ENCODE results near the gene OTOGL.

Gene OTOGL

DNA sequence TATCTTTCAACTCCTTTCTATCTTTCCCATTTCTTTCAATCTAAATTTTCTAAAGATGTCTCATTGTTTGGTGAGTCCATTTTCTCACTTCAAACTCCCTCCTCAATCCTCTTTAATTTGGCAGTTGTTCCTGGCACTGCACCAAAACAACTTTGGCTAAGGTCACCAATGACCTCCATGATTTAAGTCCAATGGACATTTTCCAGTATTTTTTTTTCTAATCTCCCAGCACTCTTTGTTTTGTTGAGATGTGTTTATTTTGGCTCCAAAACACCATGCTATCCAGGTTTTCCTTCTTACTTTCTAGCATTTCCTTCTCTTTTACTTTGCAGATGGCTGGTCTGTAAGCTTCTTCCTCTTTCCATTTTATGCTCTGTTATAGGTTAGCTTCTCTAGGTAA is 42.5 kb upstream of the OTOGL start:
- Histone ChIP-seq H3K36me3 (ENCODE audit: low read depth) (no peaks in the 10 kb centered on the region), H3K4me3 (ENCODE audit: severe bottlenecking) (no peak overlapping the region), H3K27ac (ENCODE audit: poor library complexity, severe bottlenecking) (no peak overlapping the region), H3K4me1 (ENCODE audit: insufficient read depth, poor library complexity, severe bottlenecking) (no peaks in the 10 kb centered on the region), H3K9me3 (ENCODE audit: severe bottlenecking) (no peaks in the 10 kb centered on the region), H3K27me3 (ENCODE audit: insufficient read depth, poor library complexity, severe bottlenecking) (no peaks in the 10 kb centered on the region)
- no peak for DNase-seq (ENCODE audit: low spot score)
- TF ChIP-seq, protein P1, sequence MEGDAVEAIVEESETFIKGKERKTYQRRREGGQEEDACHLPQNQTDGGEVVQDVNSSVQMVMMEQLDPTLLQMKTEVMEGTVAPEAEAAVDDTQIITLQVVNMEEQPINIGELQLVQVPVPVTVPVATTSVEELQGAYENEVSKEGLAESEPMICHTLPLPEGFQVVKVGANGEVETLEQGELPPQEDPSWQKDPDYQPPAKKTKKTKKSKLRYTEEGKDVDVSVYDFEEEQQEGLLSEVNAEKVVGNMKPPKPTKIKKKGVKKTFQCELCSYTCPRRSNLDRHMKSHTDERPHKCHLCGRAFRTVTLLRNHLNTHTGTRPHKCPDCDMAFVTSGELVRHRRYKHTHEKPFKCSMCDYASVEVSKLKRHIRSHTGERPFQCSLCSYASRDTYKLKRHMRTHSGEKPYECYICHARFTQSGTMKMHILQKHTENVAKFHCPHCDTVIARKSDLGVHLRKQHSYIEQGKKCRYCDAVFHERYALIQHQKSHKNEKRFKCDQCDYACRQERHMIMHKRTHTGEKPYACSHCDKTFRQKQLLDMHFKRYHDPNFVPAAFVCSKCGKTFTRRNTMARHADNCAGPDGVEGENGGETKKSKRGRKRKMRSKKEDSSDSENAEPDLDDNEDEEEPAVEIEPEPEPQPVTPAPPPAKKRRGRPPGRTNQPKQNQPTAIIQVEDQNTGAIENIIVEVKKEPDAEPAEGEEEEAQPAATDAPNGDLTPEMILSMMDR (IDR thresholded peaks at IDR 0.05; ENCODE audit: poor library complexity, severe bottlenecking), result no peak
- ATAC-seq (ENCODE audit: low read depth), result no peak

DNA sequence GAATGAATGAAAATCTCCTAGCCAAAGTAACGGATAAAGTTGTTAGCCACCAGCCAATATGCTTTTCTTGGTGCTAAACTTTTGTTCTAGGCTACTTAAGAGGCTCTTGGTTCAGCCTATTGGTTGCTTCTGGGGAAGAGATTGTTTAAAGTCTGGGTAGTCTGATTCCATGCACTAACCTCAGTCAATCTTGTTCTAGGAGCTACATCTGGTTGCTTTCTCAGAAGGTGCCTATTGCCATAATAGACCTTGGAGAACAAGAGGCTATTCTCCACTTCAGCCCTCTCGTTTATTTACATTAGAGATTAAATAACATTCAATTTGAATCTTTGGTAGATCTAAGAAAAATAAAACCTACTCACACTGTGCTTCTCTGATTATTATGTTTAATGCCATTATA is 40.8 kb upstream of the OTOGL start:
- no peak overlapping the region for H3K27ac ChIP-seq (ENCODE audit: poor library complexity, severe bottlenecking)
- H3K9me3 ChIP-seq (ENCODE audit: severe bottlenecking), result no peaks in the 10 kb centered on the region
- no peaks in the 10 kb centered on the region for H3K36me3 ChIP-seq (ENCODE audit: low read depth)
- H3K27me3 ChIP-seq (ENCODE audit: insufficient read depth, poor library complexity, severe bottlenecking), result no peaks in the 10 kb centered on the region
- H3K4me1 ChIP-seq (ENCODE audit: insufficient read depth, poor library complexity, severe bottlenecking), result no peaks in the 10 kb centered on the region
- DNase-seq (ENCODE audit: low spot score) (no peak), ATAC-seq (ENCODE audit: low read depth) (no peak)
- no peak overlapping the region for H3K4me3 ChIP-seq (ENCODE audit: severe bottlenecking)
- TF ChIP-seq, protein P1 (IDR thresholded peaks at IDR 0.05; ENCODE audit: poor library complexity, severe bottlenecking), result no peak

GRCh38 chr12:80059102-80059501 is 40.2 kb upstream of the OTOGL start:
- Histone ChIP-seq H3K27me3 (ENCODE audit: insufficient read depth, poor library complexity, severe bottlenecking) (no peaks in the 10 kb centered on the region), H3K9me3 (ENCODE audit: severe bottlenecking) (no peaks in the 10 kb centered on the region), H3K36me3 (ENCODE audit: low read depth) (no peaks in the 10 kb centered on the region), H3K27ac (ENCODE audit: poor library complexity, severe bottlenecking) (no peak overlapping the region), H3K4me1 (ENCODE audit: insufficient read depth, poor library complexity, severe bottlenecking) (no peaks in the 10 kb centered on the region), H3K4me3 (ENCODE audit: severe bottlenecking) (no peak overlapping the region)
- no peak for ATAC-seq (ENCODE audit: low read depth)
- TF ChIP-seq, protein P1 (IDR thresholded peaks at IDR 0.05; ENCODE audit: poor library complexity, severe bottlenecking), result no peak
- DNase-seq (ENCODE audit: low spot score), result no peak

GRCh38 chr12:80059875-80060274 is 39.5 kb upstream of the OTOGL start:
- ATAC-seq (ENCODE audit: low read depth), result no peak
- Histone ChIP-seq H3K27me3 (ENCODE audit: insufficient read depth, poor library complexity, severe bottlenecking) (no peaks in the 10 kb centered on the region), H3K4me3 (ENCODE audit: severe bottlenecking) (no peak overlapping the region), H3K27ac (ENCODE audit: poor library complexity, severe bottlenecking) (no peak overlapping the region), H3K4me1 (ENCODE audit: insufficient read depth, poor library complexity, severe bottlenecking) (no peaks in the 10 kb centered on the region), H3K36me3 (ENCODE audit: low read depth) (no peaks in the 10 kb centered on the region), H3K9me3 (ENCODE audit: severe bottlenecking) (no peaks in the 10 kb centered on the region)
- DNase-seq (ENCODE audit: low spot score), result no peak
- TF ChIP-seq, protein P1 (IDR thresholded peaks at IDR 0.05; ENCODE audit: poor library complexity, severe bottlenecking), result no peak

- DNase-seq (ENCODE audit: low spot score) (no peak), ATAC-seq (ENCODE audit: low read depth) (no peak)
- TF ChIP-seq, protein P1 (IDR thresholded peaks at IDR 0.05; ENCODE audit: poor library complexity, severe bottlenecking), result no peak
- Histone ChIP-seq H3K36me3 (ENCODE audit: low read depth) (no peaks in the 10 kb centered on the region), H3K4me3 (ENCODE audit: severe bottlenecking) (no peak overlapping the region), H3K27ac (ENCODE audit: poor library complexity, severe bottlenecking) (no peak overlapping the region), H3K4me1 (ENCODE audit: insufficient read depth, poor library complexity, severe bottlenecking) (no peaks in the 10 kb centered on the region), H3K9me3 (ENCODE audit: severe bottlenecking) (no peaks in the 10 kb centered on the region), H3K27me3 (ENCODE audit: insufficient read depth, poor library complexity, severe bottlenecking) (no peaks in the 10 kb centered on the region)
Observed at GRCh38 chr12:80064269-80064668, 35.1 kb upstream of the OTOGL start.

Measured in RWPE2 (cell line).